ENCODE results near the gene ZNRF1. TPM values are rescaled to one million over a fixed set of nuclear protein-coding genes. Genes with fewer than 3 reads are reported as not detected.

Gene ZNRF1
- total RNA-seq, 2 experiments from 2014 or later: 11.0 to 13.7 TPM

DNA sequence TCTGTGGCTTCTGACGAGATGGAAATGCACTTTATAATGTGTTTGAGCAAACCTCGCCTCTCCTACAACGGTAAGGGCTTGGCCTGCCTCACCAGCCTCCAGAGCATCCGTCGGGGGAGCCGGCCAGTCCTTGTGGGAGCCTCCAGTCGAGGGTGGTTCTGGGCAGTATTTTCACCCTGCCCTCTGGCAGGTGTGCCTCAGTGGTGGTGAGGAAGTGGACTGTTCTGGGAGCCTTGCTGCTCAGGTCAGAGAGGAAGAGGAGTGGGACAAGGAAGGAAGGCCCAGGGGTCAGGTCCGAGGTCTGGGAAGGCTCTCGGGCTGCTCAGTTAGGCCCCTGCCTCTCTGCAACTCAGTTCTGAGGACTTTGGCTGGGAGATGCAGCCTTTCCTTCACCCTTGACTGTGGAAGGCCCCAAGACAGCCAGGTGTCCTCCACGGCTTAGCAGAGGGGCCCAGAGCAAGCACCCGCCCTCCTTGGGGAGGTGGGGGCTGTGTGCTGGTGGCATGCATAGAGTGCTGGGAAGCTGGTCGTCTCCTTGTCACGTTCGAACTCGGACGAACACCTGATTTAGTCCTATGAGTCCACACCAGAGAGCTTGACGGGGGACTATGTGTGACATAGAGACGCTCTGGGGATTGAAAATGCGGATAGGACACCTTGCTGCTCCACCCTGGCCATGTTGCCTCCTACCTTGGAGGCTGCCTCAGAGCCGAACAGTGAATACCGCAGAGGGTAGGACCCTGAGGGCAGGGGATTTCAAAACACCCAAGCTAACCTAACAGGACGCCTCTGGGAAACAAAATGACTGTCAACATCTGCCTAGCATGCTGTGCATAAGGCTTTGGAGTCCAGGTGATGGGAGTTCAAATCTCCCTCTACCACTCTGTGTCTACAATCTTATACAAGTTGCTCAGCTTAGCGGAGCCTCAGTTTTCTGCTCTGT is 95.0 kb downstream of the ZNRF1 start:
- ChIA-PET POLR2A (no interaction called here), CTCF (no interaction called here)
- H3K9me3 Mint-ChIP-seq: no peaks in the 10 kb centered on the region
- ATAC-seq (no peak), DNase-seq (no peak)
- H3K36me3 Mint-ChIP-seq (ENCODE audit: low read depth): no peaks in the 10 kb centered on the region
- H3K27ac Mint-ChIP-seq: no peak overlapping the region
- peaks cover 36% of the 10 kb centered on the region for H3K4me1 Mint-ChIP-seq (ENCODE audit: low read depth)
- no peaks in the 10 kb centered on the region for H3K27me3 Mint-ChIP-seq
- intact Hi-C loops (cut with micrococcal nuclease): no loop called here
- no peak overlapping the region for H3K4me3 Mint-ChIP-seq
- TF ChIP-seq, protein P1, sequence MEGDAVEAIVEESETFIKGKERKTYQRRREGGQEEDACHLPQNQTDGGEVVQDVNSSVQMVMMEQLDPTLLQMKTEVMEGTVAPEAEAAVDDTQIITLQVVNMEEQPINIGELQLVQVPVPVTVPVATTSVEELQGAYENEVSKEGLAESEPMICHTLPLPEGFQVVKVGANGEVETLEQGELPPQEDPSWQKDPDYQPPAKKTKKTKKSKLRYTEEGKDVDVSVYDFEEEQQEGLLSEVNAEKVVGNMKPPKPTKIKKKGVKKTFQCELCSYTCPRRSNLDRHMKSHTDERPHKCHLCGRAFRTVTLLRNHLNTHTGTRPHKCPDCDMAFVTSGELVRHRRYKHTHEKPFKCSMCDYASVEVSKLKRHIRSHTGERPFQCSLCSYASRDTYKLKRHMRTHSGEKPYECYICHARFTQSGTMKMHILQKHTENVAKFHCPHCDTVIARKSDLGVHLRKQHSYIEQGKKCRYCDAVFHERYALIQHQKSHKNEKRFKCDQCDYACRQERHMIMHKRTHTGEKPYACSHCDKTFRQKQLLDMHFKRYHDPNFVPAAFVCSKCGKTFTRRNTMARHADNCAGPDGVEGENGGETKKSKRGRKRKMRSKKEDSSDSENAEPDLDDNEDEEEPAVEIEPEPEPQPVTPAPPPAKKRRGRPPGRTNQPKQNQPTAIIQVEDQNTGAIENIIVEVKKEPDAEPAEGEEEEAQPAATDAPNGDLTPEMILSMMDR (IDR thresholded peaks at IDR 0.05): no peak

DNA sequence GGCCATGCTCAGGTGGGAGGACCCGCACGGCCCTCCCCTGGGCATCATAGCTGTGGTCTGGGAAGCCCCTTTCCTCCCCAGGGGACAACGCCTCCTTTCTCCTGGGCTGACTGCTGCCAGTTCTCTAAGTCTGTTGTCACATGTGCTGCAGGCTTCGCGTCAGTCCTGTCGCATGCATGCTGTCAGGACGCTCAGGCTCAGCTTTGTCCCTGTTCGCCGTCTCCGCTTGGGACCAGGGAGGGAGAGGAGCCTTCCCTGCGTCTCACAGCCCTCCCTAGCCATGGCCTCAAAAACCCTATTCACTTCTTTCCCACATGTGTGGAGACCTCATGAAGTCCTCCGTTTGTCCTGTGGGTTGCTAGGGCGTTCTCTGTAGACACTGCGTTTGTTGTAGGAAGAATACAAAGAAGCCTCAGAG is 96.4 kb downstream of the ZNRF1 start:
- intact Hi-C loops (cut with micrococcal nuclease): loop anchor here (5.0 kb wide), 1 partner anchor 38 kb away; no protein-coding TSS in a partner anchor
- Mint-ChIP-seq H3K27ac (no peak overlapping the region), H3K9me3 (no peaks in the 10 kb centered on the region), H3K27me3 (no peaks in the 10 kb centered on the region), H3K4me1 (ENCODE audit: low read depth) (peaks cover 46% of the 10 kb centered on the region), H3K4me3 (no peak overlapping the region), H3K36me3 (ENCODE audit: low read depth) (no peaks in the 10 kb centered on the region)
- ChIA-PET POLR2A (no interaction called here), CTCF (no interaction called here)
- no peak for ATAC-seq
- TF ChIP-seq, protein P1 (IDR thresholded peaks at IDR 0.05): no peak
- DNase-seq: no peak

DNA sequence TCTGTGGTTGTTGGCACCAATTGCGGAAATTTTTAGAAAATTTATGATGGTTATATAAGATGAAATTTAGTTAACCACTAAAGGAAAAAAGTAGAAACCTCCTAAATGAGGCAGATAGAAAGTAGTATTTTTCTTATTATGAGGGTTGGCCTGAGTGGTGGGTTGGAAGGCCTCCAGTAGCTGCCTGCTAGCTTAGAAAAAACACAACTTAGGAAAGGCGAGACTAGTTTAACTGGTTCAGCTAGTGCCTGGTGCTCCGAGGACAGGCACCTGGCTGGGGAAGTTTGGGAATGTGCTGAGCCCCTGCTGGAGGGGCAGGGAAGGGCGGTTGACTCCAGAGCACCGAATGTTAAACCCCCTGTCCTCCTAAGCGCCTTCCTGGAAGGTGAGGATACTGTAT is 97.8 kb downstream of the ZNRF1 start:
- H3K9me3 Mint-ChIP-seq: no peaks in the 10 kb centered on the region
- intact Hi-C loops (cut with micrococcal nuclease): loop anchor here (5.0 kb wide), 1 partner anchor 39 kb away; no protein-coding TSS in a partner anchor
- peaks cover 52% of the 10 kb centered on the region for H3K4me1 Mint-ChIP-seq (ENCODE audit: low read depth)

DNA sequence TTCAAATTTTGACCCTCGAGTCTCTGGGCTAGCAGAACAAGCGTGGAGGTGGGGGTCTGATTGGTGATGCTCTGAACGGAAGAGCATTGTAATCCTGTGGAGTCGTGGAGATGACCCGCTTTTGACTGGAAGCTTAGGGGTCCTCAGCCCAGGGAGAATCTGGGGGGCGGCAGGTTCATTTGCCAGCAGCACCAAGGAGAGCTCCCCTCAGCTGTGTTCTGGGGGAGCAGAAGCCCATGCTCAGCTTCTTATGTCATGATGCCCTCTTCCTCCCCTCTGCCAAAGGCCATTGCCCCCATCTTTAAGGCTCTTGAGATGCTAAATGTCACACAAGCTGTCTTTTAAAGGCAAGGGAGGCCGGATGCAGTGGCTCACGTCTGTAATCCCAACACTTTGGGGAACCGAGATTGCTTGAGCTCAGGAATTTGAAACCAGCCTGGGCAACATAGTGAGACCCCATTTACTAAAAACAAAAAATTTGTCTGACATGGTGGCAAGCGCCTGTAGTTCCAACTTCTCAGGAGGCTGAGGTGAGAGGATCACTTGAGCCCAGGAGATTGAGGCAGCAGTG is 98.5 kb downstream of the ZNRF1 start:
- Mint-ChIP-seq H3K36me3 (ENCODE audit: low read depth) (no peaks in the 10 kb centered on the region), H3K27ac (peak overlapping the region; percentile 71), H3K9me3 (no peaks in the 10 kb centered on the region), H3K27me3 (no peaks in the 10 kb centered on the region), H3K4me1 (ENCODE audit: low read depth) (peaks cover 54% of the 10 kb centered on the region), H3K4me3 (no peak overlapping the region)
- TF ChIP-seq, protein P1 (IDR thresholded peaks at IDR 0.05): no peak
- POLR2A ChIA-PET: interaction anchor here (1.0 to 3.4 kb wide), 4 partner anchors 12 to 113 kb away, joined by 3 to 20 read pairs (median 3); no protein-coding TSS in a partner anchor
- no peak for ATAC-seq
- no peak for DNase-seq
- intact Hi-C loops (cut with micrococcal nuclease): loop anchor here (5.0 kb wide), 1 partner anchor 40 kb away; no protein-coding TSS in a partner anchor
- CTCF ChIA-PET: interaction anchor here (0.9 to 7.6 kb wide), 2 partner anchors 14 to 22 kb away, joined by 3 to 50 read pairs; no protein-coding TSS in a partner anchor

More for the DNA sequence above, 97.8 kb downstream of the ZNRF1 start:
- POLR2A ChIA-PET: interaction anchor here (1.0 kb wide), 2 partner anchors 85 to 112 kb away, joined by 3 read pairs; no protein-coding TSS in a partner anchor
- TF ChIP-seq, protein P1 (IDR thresholded peaks at IDR 0.05): no peak
- no peak for DNase-seq
- no peak overlapping the region for H3K4me3 Mint-ChIP-seq
- CTCF ChIA-PET: interaction anchor here (7.6 kb wide), 1 partner anchor 15 kb away, joined by 50 read pairs; no protein-coding TSS in a partner anchor
- no peak for ATAC-seq
- H3K27me3 Mint-ChIP-seq: no peaks in the 10 kb centered on the region
- H3K27ac Mint-ChIP-seq: peak overlapping the region; percentile 71
- no peaks in the 10 kb centered on the region for H3K36me3 Mint-ChIP-seq (ENCODE audit: low read depth)
